Sigmoid colon (tissue), 7 donors: ENCODE measurements around the gene KCTD2. TPM values are rescaled to one million over a fixed set of nuclear protein-coding genes. Genes with fewer than 3 reads are reported as not detected.

ENCODE experiments used
- DNase-seq: peaks from one replicate; pipeline ENCODE4 v3.0.0-alpha.2; 2019
- H3K27ac ChIP-seq, 4 donors: fragments of 200-600 bp; sonication (generic); one replicate each; pipeline ENCODE4 v1.5.1; 2016 to 2019; ENCODE audit warnings: mild to moderate bottlenecking in 1 of 4
- H3K27me3 ChIP-seq, 3 donors: fragments of 200-600 bp; sonication (generic); one replicate each; pipeline ENCODE4 v1.5.1; 2019; ENCODE audit warnings: mild to moderate bottlenecking in 1 of 3
- H3K36me3 ChIP-seq, 4 donors: fragments of 200-600 bp; sonication (generic); one replicate each; pipeline ENCODE4 v1.5.1; 2016 to 2019
- H3K4me1 ChIP-seq, 4 donors: fragments of 200-600 bp; sonication (generic); one replicate each; pipeline ENCODE4 v1.5.1; 2017 to 2019
- H3K4me3 ChIP-seq, 4 donors: fragments of 200-600 bp; sonication (generic); one replicate each; pipeline ENCODE4 v1.5.1; 2017 to 2019; ENCODE audit warnings: mild to moderate bottlenecking in 2 of 4, moderate library complexity in 1 of 4
- H3K9me3 ChIP-seq, 4 donors: fragments of 200-600 bp in 3 of 4; sonication (generic) in 3 of 4; one replicate each; pipeline versions ENCODE4 v1.5.1 to v1.6.1; 2013 to 2019
- EP300 ChIP-seq, 4 donors: sonication (generic); formaldehyde crosslinking; IDR thresholded peaks; one replicate each; pipeline ENCODE4 v1.6.1; 2017; ENCODE audit warnings: antibody characterized with exemption in 4 of 4
- POLR2A ChIP-seq, 2 donors: fragments of 450-650 bp; IDR thresholded peaks; one replicate each; pipeline ENCODE4 v1.6.1; 2016; ENCODE audit warnings: antibody characterized with exemption in 2 of 2, mild to moderate bottlenecking in 2 of 2, moderate library complexity in 2 of 2
- POLR2AphosphoS5 ChIP-seq, 4 donors: sonication (generic); formaldehyde crosslinking; IDR thresholded peaks; one replicate each; pipeline ENCODE4 v1.6.1; 2017; ENCODE audit warnings: antibody characterized with exemption in 4 of 4
- WGBS, 2 donors: extraction: QIAGEN DNeasy Blood & Tissue Kit; methylation state at CpG; one replicate each; pipeline ENCODE4 v1.1.7; 2013; 5-methylcytosine and 5-hydroxymethylcytosine counted together
- intact Hi-C: fragments of 100-400 bp; cut with DNase I; formaldehyde crosslinking; loops from one replicate; pipeline ENCODE4 v1.15.1; 2023
- polyA plus RNA-seq, 3 donors: library from polyadenylated mRNA; stranded (reverse); fragments of 200-250 nt; gene quantifications; one replicate each; pipeline ENCODE4 v1.2.3, GENCODE V29; 2013
- total RNA-seq, 4 donors: library from RNA; depleted of rRNA; stranded (reverse); fragments of >200 nt; gene quantifications; one replicate each; pipeline ENCODE4 v1.1.0, GENCODE V29; 2016
- TF ChIP-seq, protein P1 (sequence below), 4 experiments: fragments of 450-650 bp in 3 of 4; fragments of 200-600 bp in 1 of 4; IDR thresholded peaks; one replicate each; pipeline ENCODE4 v1.5.1; 2016 to 2019; ENCODE audit warnings: antibody characterized with exemption in 4 of 4, mild to moderate bottlenecking in 3 of 4, moderate library complexity in 2 of 4
- donor health status: healthy with polysubstance abuse.
- donor health status: Bipolar disorder and iron deficiency.
- donor health status: healthy.

Gene KCTD2
- total and polyA plus RNA-seq, 7 donors, result 12.5 to 25.5 (median 21.3) TPM

DNA sequence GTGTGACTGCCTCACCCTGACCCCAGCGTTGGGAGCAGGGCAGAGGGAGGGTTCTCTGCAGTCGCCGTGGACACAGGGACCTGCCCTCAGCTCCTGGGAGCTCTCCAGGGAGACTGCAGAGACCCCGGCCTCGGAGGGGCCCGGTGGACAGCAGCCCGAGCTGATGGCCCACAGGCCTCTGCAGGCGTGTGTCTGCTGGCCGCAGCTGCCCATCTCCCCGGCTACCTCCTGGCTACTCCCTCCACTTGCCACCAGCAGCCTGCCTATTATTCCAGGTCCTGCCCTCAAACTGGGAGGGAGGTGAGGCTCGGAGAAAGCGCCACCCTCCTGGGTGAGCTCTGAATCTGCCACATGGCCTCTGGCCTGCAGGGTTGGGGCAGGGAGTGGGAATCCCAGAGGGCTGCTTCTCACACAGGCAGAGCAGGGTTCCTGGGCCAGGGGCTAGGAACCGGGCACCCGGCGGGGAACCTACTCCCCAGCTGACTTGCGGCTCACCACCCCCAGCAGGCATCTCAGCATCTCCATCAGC, 47.9 kb downstream of the KCTD2 start:
- Histone ChIP-seq H3K36me3 (peaks cover 0 to 3% (median 0%) of the 10 kb centered on the region in 4 donors), H3K27ac (no peak overlapping the region), H3K4me3 (no peak overlapping the region), H3K9me3 (no peaks in the 10 kb centered on the region), H3K27me3 (no peaks in the 10 kb centered on the region), H3K4me1 (peaks cover 0 to 24% (median 14%) of the 10 kb centered on the region in 4 donors)
- TF ChIP-seq POLR2AphosphoS5 (IDR thresholded peaks at IDR 0.05), result no peak
- TF ChIP-seq POLR2A (IDR thresholded peaks at IDR 0.05), result no peak
- TF ChIP-seq, protein P1, sequence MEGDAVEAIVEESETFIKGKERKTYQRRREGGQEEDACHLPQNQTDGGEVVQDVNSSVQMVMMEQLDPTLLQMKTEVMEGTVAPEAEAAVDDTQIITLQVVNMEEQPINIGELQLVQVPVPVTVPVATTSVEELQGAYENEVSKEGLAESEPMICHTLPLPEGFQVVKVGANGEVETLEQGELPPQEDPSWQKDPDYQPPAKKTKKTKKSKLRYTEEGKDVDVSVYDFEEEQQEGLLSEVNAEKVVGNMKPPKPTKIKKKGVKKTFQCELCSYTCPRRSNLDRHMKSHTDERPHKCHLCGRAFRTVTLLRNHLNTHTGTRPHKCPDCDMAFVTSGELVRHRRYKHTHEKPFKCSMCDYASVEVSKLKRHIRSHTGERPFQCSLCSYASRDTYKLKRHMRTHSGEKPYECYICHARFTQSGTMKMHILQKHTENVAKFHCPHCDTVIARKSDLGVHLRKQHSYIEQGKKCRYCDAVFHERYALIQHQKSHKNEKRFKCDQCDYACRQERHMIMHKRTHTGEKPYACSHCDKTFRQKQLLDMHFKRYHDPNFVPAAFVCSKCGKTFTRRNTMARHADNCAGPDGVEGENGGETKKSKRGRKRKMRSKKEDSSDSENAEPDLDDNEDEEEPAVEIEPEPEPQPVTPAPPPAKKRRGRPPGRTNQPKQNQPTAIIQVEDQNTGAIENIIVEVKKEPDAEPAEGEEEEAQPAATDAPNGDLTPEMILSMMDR (IDR thresholded peaks at IDR 0.05), result no peak
- TF ChIP-seq EP300 (IDR thresholded peaks at IDR 0.05), result no peak
- DNase-seq, result no peak
- intact Hi-C loops, result no loop called here
- 56 to 75% methylated on average over 16 of the region's 16 CpGs for WGBS, 2 donors

DNA sequence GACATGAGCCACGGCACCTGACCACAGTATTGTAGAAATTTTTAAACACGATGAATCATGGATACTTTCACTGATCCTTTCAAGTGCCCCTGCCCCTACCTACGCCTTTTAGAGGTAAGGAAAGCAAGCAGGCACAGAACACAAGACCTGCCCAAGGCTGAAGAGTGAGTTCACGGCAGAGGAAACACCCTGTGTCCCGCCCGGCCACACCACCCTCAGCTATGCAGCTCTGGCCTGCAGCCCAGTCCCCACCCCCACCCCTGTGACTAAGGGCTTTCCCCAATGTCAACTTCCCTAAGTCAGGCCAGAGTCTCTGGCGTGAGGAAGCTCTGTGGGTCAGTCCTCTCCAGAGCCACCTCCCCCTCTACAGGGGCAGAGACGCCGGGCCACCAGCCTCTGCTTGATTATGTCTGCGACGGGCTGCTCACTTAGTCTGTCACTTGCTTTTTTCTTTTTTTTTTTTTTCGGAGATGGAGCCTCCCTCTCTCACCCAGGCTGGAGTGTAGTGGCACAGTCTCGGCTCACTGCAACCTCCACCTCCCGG, 49.1 kb downstream of the KCTD2 start:
- peaks cover 0 to 13% (median 0%) of the 10 kb centered on the region in 4 donors for H3K36me3 ChIP-seq
- intact Hi-C loops, result no loop called here
- peaks cover 0 to 18% (median 9%) of the 10 kb centered on the region in 4 donors for H3K4me1 ChIP-seq
- H3K4me3 ChIP-seq, result no peak overlapping the region
- H3K27me3 ChIP-seq, result no peaks in the 10 kb centered on the region
- H3K27ac ChIP-seq, result peak overlapping the region in 1 of 4 donors; percentile 46
- WGBS, 2 donors, result 9 to 44% methylated on average over 14 of the region's 14 CpGs
- TF ChIP-seq, protein P1 (IDR thresholded peaks at IDR 0.05), result no peak
- no peak for TF ChIP-seq POLR2AphosphoS5 (IDR thresholded peaks at IDR 0.05)
- TF ChIP-seq POLR2A (IDR thresholded peaks at IDR 0.05), result no peak
- no peak for TF ChIP-seq EP300 (IDR thresholded peaks at IDR 0.05)
- no peak for DNase-seq
- H3K9me3 ChIP-seq, result no peaks in the 10 kb centered on the region

DNA sequence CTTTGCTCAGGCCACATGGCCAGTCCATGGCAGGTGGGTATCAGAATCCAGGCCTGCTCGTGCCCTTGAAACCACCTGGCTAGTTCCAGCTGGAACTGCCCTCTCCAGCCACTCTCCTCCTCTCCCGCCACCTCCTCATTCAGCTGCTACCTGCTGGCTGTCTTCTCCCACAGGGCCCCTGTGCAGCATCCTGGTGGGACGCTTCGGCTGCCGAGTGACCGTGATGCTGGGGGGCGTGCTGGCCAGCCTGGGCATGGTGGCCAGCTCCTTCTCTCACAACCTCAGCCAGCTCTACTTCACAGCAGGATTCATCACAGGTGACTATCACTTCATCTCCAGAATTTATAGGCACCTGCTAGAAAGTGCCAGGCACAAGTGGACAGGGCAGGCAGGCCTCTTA, 50.8 kb downstream of the KCTD2 start:
- intact Hi-C loops, result no loop called here
- DNase-seq, result no peak
- 94 to 95% methylated on average over 7 of the region's 7 CpGs for whole genome bisulfite sequencing, 2 donors

DNA sequence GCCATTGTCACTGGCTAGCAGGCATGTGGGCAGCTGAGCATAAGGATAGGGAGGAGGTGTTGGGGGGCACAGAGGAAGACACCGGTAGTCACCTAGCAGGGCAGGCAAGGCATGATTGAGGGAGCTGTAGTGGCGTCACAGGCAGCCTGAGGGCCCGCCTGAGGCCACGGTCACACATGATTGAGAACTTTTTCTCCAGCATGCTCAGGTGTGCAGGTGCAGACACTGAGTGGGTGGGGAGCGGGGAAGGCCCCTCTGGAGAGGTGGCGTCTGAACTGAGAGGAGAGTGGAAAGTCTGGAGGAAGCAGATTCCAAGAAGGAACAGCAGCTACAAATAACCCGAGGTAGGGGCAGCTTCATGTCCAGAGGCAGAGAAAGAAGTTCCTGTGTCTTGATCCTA, 51.8 kb downstream of the KCTD2 start:
- intact Hi-C loops, result no loop called here
- Histone ChIP-seq H3K4me3 (no peak overlapping the region), H3K27ac (no peak overlapping the region), H3K36me3 (peaks cover 0 to 13% (median 0%) of the 10 kb centered on the region in 4 donors), H3K4me1 (peaks cover 0 to 8% (median 6%) of the 10 kb centered on the region in 4 donors), H3K9me3 (no peaks in the 10 kb centered on the region), H3K27me3 (no peaks in the 10 kb centered on the region)
- TF ChIP-seq POLR2A (IDR thresholded peaks at IDR 0.05) (no peak), EP300 (IDR thresholded peaks at IDR 0.05) (no peak)
- no peak for DNase-seq
- 89 to 95% methylated on average over 7 of the region's 7 CpGs for WGBS, 2 donors

More for the DNA sequence above, 50.8 kb downstream of the KCTD2 start:
- H3K27me3 ChIP-seq, result no peaks in the 10 kb centered on the region
- H3K4me1 ChIP-seq, result peaks cover 0 to 8% (median 3%) of the 10 kb centered on the region in 4 donors
- H3K4me3 ChIP-seq, result no peak overlapping the region
- no peaks in the 10 kb centered on the region for H3K9me3 ChIP-seq
- H3K27ac ChIP-seq, result no peak overlapping the region
- peaks cover 0 to 13% (median 0%) of the 10 kb centered on the region in 4 donors for H3K36me3 ChIP-seq
- TF ChIP-seq, protein P1 (IDR thresholded peaks at IDR 0.05), result no peak

DNA sequence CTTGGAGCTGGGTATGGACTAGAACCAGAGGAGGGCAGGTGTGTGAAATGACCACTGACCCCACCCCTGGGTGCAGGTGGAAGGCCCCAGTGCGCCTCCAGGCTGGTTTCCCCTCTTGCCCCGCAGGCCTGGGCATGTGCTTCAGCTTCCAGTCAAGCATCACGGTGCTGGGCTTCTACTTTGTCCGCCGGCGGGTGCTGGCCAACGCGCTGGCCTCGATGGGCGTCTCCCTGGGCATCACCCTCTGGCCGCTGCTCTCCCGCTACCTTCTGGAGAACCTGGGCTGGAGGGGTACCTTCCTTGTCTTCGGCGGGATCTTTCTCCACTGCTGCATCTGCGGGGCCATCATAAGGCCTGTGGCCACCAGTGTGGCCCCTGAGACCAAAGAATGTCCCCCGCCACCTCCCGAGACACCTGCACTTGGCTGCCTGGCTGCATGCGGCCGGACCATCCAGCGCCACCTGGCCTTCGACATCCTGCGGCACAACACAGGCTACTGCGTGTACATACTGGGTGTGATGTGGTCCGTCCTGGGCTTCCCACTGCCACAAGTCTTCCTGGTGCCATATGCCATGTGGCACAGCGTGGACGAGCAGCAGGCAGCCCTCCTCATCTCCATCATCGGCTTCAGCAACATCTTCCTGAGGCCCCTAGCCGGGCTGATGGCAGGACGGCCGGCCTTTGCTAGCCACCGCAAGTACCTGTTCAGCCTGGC, 53.0 kb downstream of the KCTD2 start:
- H3K9me3 ChIP-seq, result no peaks in the 10 kb centered on the region
- WGBS, 2 donors, result 97 to 98% methylated on average over 31 of the region's 31 CpGs
- TF ChIP-seq, protein P1 (IDR thresholded peaks at IDR 0.05), result no peak
- no peak for TF ChIP-seq POLR2AphosphoS5 (IDR thresholded peaks at IDR 0.05)
- no peak for TF ChIP-seq EP300 (IDR thresholded peaks at IDR 0.05)
- TF ChIP-seq POLR2A (IDR thresholded peaks at IDR 0.05), result no peak
- H3K27me3 ChIP-seq, result no peaks in the 10 kb centered on the region
- H3K4me1 ChIP-seq, result peaks cover 0 to 10% (median 7%) of the 10 kb centered on the region in 4 donors
- DNase-seq, result no peak
- no peak overlapping the region for H3K4me3 ChIP-seq
- intact Hi-C loops, result no loop called here
- no peak overlapping the region for H3K27ac ChIP-seq
- peaks cover 0 to 13% (median 0%) of the 10 kb centered on the region in 4 donors for H3K36me3 ChIP-seq
